GM21367 (cell line): Measurements from ENCODE around the gene SPOCD1.

Source experiments
- ATAC-seq: cut with Tn5 transposase; IDR thresholded peaks from one replicate; pipeline ENCODE4 v1.9.1; 2021; ENCODE audit not compliant: unreplicated experiment

SPOCD1 gene

GRCh38 chr1:31742462-31743212 lies 73.2 kb downstream of the SPOCD1 start:
- no peak for ATAC-seq
